ENCODE data around the gene KCNJ15.
A peak's percentile ranks its signal among the peaks of the same experiment; 100 is the strongest.

The KCNJ15 gene

GRCh38 chr21:38268864-38269575 is 12.2 kb downstream of the KCNJ15 start:
- no peak for DNase-seq (ENCODE audit: low spot score)

GRCh38 chr21:38269576-38269936 is 12.8 kb downstream of the KCNJ15 start:
- DNase-seq (ENCODE audit: low spot score): no peak

GRCh38 chr21:38272215-38272614 is 15.4 kb downstream of the KCNJ15 start:
- no peak for DNase-seq (ENCODE audit: low spot score)

GRCh38 chr21:38273745-38274542 is 17.2 kb downstream of the KCNJ15 start:
- DNase-seq (ENCODE audit: low spot score): no peak

- DNase-seq (ENCODE audit: low spot score): no peak
These were observed 20.8 kb downstream of the KCNJ15 start for GRCh38 chr21:38277501-38278131.

GRCh38 chr21:38280454-38280853 is 23.7 kb downstream of the KCNJ15 start:
- DNase-seq (ENCODE audit: low spot score): no peak

- DNase-seq (ENCODE audit: low spot score): no peak
These were observed 24.1 kb downstream of the KCNJ15 start for GRCh38 chr21:38280867-38281266.

GRCh38 chr21:38282921-38283320 is 26.1 kb downstream of the KCNJ15 start:
- no peak for DNase-seq (ENCODE audit: low spot score)

- no peak for DNase-seq (ENCODE audit: low spot score)
These were observed 27.4 kb downstream of the KCNJ15 start for GRCh38 chr21:38284216-38284615.

- no peak for DNase-seq (ENCODE audit: low spot score)
These were observed 30.1 kb downstream of the KCNJ15 start for GRCh38 chr21:38286739-38287471.

- DNase-seq (ENCODE audit: low spot score): no peak
These were observed 30.7 kb downstream of the KCNJ15 start for GRCh38 chr21:38287476-38287875.

- no peak for DNase-seq (ENCODE audit: low spot score)
These were observed 33.1 kb downstream of the KCNJ15 start for GRCh38 chr21:38289705-38290485.

- no peak for DNase-seq (ENCODE audit: low spot score)
These were observed 34.0 kb downstream of the KCNJ15 start for GRCh38 chr21:38290809-38291208.

GRCh38 chr21:38291874-38292273 is 35.1 kb downstream of the KCNJ15 start:
- no peak for DNase-seq (ENCODE audit: low spot score)

- DNase-seq (ENCODE audit: low spot score): no peak
These were observed 36.3 kb downstream of the KCNJ15 start for GRCh38 chr21:38293113-38293512.

- DNase-seq (ENCODE audit: low spot score): no peak
These were observed 37.0 kb downstream of the KCNJ15 start for GRCh38 chr21:38293765-38294164.

- no peak for DNase-seq (ENCODE audit: low spot score)
These were observed 37.8 kb downstream of the KCNJ15 start for GRCh38 chr21:38294609-38295008.

- no peak for DNase-seq (ENCODE audit: low spot score)
These were observed 39.4 kb downstream of the KCNJ15 start for GRCh38 chr21:38295997-38296764.

- peak; percentile 4 for DNase-seq (ENCODE audit: low spot score)
These were observed 40.4 kb downstream of the KCNJ15 start for GRCh38 chr21:38297194-38297631.

GRCh38 chr21:38297871-38298270 is 41.1 kb downstream of the KCNJ15 start:
- no peak for DNase-seq (ENCODE audit: low spot score)

GRCh38 chr21:38298832-38299231 is 42.0 kb downstream of the KCNJ15 start:
- no peak for DNase-seq (ENCODE audit: low spot score)

Data from cerebellar cortex (tissue), 1 donor.